Right forelimb (tissue), 1 donor: Measurements from ENCODE around the gene SPRING1.

Source experiments
- DNase-seq: peaks from one replicate; pipeline ENCODE4 v3.0.0-alpha.2; 2018

SPRING1 gene

DNA sequence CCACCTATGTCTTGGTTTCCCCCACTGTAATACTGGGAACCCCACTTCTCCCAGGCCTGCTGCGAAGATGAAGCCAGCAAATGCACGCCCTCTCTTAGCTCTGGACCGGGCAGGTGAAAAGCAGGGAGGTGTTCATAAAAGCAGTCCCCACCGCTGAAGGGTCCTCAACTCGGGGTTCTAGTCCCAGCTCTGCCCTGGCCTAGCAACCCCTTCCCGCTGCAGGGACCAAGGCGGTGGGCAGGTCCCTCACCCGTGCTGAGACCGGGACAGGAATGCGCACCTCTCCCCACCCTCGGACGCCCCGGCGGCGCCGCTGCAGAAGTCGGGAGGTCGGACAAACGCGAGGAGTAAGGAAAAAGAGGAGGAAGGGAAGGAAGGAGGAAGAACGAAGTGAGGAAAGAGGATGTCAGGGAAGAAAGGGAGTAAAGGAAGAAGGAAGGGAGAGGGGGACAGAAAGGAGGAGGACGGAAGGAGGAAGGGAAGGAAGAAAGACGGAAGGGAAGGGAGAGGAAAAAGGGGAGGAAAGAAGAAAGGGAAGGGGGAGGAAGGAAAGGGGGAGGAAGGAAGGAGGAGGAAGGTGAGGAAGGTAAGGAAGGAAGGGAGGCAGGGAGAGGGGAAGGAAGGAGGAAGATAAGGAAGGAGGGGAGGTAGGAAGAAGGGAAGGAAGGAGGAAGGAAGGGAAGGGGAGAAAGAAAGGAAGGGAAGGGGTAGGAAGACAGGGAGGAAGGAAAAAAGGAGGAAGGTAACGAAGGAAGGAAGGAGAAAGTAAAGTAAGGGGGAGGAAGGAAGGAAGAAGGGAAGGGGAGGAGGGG lies 701 bp downstream of the SPRING1 start:
- no peak for DNase-seq

DNA sequence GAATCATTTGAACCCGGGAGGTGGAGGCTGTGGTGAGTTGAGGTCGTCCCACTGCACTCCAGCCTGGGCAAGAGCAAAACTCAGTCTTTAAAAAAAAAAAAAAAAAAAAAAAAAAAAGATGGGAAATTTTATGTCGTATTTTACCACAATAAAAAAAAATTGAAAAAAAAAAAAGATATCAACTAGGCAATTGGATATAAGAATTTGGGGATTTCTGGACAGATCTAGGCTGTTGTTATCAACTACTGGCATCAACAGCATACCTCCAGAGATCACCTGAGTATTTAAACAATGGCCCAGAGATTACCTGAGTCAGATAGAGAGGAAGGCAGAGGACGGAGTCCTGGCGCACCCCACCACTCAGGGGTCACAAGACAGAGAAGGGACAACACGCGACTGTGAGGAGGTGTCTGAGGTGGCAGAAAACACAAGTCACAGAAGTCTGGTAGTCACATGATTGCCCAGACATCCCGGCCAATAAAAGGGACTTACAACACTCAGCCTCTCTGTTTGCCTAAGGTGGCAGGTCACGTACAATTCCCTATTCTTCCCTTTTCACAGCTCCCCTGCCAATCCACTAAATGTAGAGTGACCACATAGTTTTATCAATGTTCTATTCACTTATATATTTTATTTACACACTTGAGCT lies 1.8 kb downstream of the SPRING1 start:
- no peak for DNase-seq

DNA sequence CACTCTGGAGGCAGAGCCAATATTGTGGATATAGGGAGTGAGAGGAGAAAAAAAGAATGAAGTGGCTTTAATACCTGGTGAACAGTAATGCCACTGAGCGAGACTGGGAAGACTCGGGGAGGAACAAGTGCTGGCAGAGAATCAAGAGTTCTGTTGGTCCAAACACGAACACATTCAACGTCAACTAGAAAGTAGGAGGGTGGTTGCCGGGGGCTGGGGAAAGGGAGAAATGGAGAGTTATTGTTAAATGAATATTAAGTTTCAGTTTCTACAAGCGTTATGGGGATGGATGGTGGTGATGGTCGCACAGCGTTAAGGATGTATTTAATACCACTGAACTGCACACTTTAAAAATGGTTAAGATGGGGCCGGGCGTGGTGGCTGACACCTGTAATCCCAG lies 2.8 kb downstream of the SPRING1 start:
- no peak for DNase-seq

- DNase-seq: no peak
These were observed 3.6 kb downstream of the SPRING1 start for GRCh38 chr12:116734156-116734768.

DNA sequence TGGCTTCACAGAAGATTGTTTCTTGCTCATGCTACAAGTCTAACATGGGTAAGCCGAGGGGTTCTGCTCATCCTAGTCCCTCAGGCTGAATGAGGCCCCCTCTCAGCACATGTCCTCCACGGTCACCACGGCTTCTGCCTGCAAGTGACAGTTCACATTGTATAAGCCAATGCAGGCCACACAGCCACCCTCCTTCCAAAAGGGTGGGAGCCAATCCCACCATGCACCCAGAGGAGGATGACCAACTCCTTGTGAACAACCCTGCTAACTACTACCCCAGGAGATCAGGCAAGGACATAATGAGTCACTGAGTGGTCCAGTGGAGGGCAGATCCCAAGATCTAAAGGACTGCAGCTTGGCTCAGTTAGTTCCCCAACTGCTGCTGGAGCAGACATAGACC lies 6.1 kb downstream of the SPRING1 start:
- DNase-seq: no peak

DNA sequence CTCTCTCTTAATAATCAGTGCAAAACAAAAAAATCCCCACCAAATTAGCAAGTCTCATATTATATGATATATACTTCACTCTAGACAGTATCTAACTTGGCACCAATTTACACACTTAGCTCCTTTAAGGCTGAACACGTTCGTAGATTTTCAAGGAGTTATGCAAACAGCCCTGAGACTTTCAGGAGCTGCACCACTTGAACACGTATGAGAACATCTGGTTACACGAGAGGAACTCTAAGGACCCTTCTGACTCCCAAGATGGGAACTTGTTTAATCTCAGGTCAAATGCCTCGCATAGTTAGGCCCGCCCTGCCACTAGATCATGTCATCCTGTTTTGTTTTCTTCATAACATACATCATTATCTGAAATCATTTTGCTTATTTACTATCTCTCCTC lies 10.0 kb downstream of the SPRING1 start:
- no peak for DNase-seq

DNA sequence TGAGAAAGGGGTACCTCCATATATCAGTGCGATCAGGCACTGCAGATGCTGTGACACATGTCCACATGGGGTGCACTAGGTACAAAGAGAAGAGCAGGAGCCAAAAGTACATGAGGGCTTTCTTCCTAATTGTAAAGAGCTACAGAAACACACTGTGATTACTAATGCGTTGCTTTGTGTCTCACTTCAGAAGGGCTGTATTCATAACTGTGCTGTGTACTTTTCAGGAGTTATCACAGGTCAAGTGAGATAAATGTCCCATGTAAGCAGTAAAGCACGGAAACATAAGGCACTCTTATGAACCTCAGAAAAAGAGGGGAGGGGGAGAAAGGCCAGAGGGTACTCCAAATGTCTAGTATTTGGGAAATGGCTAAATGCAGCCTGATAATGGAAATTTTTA lies 10.6 kb downstream of the SPRING1 start:
- no peak for DNase-seq

- no peak for DNase-seq
These were observed 11.2 kb downstream of the SPRING1 start for GRCh38 chr12:116726694-116727093.

- no peak for DNase-seq
These were observed 15.6 kb downstream of the SPRING1 start for GRCh38 chr12:116722245-116722644.

GRCh38 chr12:116719731-116720528 lies 17.9 kb downstream of the SPRING1 start:
- no peak for DNase-seq

DNA sequence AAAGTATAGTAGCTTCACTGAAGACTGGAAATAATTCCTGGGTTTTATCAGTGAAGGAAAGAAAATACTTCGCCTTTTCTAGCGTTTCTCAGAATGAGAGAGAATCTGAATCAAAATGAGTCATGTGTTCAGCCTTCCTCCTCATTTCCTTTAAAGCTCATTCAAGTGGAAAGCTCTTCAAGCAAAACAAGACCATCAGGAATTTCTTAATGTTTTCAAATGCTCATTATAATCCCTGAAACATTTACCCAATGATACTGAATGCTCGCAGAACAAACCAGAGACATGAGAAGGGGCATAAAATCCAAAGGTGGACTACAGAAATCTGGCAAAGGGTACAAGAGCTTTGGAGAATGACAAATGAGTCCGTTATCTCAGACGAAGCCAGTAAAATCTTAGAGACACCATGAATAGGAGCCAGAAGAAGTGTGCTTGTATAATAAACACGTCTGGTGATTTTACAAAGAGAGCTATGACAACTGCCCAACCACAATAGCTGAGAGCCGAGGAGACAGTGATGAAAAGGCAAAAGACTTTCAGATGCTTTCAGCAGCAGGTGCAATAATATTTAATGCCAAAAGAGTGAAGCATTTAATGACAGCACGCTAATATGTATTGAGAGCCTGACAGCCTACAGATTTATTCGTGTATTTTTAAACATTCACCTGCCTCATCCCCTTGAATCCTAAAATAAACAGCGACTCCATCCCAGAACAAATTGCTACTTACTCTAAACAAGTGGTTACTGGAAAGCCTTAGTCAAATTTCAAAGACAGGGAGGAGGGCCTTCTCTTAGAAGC lies 19.0 kb downstream of the SPRING1 start:
- no peak for DNase-seq

GRCh38 chr12:116717466-116718437 lies 20.1 kb downstream of the SPRING1 start:
- DNase-seq: peak; percentile 70

- DNase-seq: no peak
These were observed 23.7 kb downstream of the SPRING1 start for GRCh38 chr12:116714175-116714574.

GRCh38 chr12:116713527-116713926 lies 24.3 kb downstream of the SPRING1 start:
- no peak for DNase-seq

DNA sequence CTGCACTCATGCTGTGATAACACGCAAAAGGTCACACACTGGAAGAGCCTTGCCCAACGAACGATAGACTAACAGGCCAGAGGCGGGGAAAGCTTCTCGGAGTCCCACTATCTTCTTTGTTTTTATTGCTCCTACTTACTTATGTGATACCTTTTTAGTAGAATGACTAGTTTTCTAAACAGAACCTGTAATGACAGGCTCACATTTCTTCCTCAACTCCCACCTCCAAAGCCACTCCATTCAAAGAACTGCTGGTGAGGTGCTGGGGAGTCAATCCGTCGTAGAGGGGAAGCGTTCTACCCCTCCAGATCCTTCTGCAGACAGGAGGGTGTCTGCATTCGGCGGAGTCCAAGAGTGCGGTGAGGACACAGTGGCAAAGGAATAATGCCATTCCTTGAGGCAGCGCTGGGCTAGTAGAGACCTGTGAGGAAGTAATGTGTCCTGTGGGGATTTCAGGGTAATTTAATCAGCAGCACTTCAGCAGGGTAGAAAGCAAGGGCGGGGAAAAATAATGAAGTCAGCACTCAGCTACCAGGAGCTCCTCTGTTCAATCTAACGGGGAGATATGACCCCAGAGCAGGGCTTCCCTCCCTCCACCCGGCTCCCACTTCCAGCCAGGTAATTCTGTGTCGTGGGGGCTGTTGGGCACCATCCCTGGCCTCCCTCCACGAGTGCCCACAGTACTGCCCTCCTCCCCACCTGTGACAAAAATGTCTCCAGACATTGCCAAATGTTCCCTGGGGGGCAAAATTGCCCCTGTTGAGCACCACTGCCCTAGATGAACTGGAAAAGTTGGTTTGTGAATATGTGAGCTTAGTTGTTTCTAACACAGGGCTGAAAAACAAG lies 25.2 kb downstream of the SPRING1 start:
- DNase-seq: no peak

DNA sequence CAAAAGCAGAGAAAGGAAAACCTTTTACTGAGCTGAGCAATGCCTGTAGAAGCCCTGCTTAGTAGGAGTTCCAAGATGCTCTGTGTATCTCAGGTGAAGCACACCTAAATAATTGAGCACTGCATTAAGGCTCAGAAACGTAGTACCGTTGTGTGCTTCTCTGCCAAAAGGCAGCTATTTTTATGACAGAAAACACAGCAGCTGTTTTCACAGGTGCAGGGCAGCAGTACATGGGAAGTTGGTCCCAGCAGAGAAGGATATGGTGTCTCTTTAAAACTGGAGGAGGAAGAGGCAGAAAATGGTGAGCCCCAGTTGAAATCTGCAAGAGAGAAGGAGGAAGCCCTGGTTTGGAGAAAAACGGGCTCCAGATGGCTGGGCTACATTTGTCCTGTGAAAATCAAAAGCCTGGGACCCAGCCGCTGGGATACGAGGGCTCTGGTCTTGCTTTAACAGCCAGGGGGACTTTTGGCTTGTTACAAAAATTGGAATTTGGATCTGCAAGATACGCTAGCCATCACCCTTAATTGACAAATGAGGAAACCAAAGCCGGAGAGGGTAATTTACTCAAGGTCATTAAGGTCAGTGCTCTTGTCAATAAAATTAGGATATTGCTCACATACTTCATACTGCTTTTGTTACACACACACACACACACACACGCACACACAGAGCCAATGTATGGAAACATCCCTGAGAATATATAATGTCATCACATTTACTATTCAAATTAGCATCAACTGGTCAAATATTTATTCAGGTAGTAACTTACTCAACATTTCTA lies 27.3 kb downstream of the SPRING1 start:
- DNase-seq: no peak

DNA sequence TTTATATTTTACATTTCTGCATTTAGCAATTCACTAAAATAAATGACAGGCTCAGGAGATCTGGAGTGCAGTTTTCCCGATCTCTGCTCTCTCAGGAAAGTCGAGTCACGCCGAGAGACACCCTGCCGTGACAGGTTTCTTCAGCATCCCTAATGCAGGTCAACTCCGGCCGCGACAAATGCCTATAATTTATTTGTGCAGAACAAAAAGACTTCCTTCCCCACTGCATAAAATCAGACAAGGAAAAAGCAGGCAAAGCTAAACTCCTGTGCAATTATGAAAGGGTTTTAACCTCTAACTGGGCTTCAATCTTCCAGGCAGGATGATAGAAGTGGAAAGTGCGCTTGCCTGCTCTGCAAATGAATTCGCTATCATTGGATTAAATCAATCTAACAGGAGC lies 28.1 kb downstream of the SPRING1 start:
- DNase-seq: no peak

- DNase-seq: peak; percentile 79
These were observed 28.8 kb downstream of the SPRING1 start for GRCh38 chr12:116708826-116709756.
